Stimulated activated effector memory CD8-positive, alpha-beta T cell treated with anti-CD3 and anti-CD28 coated beads, Interleukin-12 subunit alpha, Interleukin-12 subunit beta, amount 100 ng/mL, for 72 hours (primary cell): Measurements from ENCODE around the gene IFT122.
"Not testable (repeated sequence)": the region's sequence is repeated elsewhere in the genome, so short reads cannot be mapped to it uniquely, and the experiment has no call there.

Source experiments
- ATAC-seq: fragments of 150-1000 bp; cut with Tn5 transposase; 2 replicates; pipeline ENCODE4 v1.10.0; 2021
- DNase-seq, 2 donors: peaks; one replicate each; pipeline ENCODE4 v3.0.0; 2021 to 2022; ENCODE audit warnings: low spot score in 2 of 2
- H3K27ac Mint-ChIP-seq: one replicate; pipeline ENCODE4 v1.8.0; 2022; ENCODE audit warnings: mild to moderate bottlenecking, mixed read lengths
- H3K36me3 Mint-ChIP-seq: one replicate; pipeline ENCODE4 v1.8.0; 2022; ENCODE audit warnings: mild to moderate bottlenecking, mixed read lengths
- H3K4me1 Mint-ChIP-seq: one replicate; pipeline ENCODE4 v1.8.0; 2022; ENCODE audit warnings: mixed read lengths
- H3K4me3 Mint-ChIP-seq: one replicate; pipeline ENCODE4 v1.8.0; 2022; ENCODE audit warnings: mild to moderate bottlenecking, mixed read lengths
- H3K9me3 Mint-ChIP-seq: one replicate; pipeline ENCODE4 v1.8.0; 2022; ENCODE audit warnings: mixed read lengths

IFT122 gene, protein sequence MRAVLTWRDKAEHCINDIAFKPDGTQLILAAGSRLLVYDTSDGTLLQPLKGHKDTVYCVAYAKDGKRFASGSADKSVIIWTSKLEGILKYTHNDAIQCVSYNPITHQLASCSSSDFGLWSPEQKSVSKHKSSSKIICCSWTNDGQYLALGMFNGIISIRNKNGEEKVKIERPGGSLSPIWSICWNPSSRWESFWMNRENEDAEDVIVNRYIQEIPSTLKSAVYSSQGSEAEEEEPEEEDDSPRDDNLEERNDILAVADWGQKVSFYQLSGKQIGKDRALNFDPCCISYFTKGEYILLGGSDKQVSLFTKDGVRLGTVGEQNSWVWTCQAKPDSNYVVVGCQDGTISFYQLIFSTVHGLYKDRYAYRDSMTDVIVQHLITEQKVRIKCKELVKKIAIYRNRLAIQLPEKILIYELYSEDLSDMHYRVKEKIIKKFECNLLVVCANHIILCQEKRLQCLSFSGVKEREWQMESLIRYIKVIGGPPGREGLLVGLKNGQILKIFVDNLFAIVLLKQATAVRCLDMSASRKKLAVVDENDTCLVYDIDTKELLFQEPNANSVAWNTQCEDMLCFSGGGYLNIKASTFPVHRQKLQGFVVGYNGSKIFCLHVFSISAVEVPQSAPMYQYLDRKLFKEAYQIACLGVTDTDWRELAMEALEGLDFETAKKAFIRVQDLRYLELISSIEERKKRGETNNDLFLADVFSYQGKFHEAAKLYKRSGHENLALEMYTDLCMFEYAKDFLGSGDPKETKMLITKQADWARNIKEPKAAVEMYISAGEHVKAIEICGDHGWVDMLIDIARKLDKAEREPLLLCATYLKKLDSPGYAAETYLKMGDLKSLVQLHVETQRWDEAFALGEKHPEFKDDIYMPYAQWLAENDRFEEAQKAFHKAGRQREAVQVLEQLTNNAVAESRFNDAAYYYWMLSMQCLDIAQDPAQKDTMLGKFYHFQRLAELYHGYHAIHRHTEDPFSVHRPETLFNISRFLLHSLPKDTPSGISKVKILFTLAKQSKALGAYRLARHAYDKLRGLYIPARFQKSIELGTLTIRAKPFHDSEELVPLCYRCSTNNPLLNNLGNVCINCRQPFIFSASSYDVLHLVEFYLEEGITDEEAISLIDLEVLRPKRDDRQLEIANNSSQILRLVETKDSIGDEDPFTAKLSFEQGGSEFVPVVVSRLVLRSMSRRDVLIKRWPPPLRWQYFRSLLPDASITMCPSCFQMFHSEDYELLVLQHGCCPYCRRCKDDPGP

DNA sequence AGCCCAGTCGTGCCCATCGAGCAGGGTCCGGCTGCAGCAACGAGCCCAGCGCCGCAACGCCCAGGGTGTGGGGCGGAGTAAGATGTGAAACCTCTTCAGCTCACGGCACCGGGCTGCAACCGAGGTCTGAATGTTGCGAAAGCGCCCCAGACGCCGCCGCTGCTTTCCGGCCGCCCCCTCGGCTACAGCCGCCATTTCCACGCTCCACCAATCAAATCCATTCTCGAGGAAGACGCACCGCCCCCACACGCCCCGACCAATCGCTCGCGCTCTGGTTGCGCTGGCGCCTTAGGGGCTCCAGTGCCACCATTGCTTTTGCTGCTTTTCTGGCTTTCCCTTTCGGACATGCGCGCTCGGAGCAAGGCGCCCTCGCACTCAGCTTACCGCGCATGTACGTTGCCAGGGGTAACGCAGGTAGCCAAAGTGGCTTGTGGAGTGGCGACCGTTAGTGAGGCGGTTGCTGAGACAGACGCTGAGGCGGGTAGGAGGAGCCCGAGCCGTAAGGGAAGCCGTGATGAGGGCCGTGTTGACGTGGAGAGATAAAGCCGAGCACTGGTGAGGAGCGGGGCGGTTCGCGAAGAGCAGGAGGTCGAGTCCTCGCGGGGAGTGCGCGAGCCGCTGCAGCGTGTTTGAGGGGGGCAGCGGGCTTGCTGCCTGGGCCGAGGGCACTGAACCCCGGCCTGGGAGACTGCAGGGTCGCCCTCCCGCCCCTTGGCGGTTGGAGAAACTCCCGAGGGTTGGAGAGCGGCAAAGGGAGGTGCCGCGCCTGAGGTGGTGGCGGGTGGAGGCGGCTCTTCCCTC, at the start of gene IFT122, which contains the start of gene MBD4:
Gene IFT122 (plus strand): TSS at position 408 of the 801 bp plus-strand sequence. CDS start 107 bp downstream, at position 515.
Gene MBD4 (minus strand): TSS at position 132 of the 801 bp plus-strand sequence. CDS start 115 bp downstream, at position 17.
- Mint-ChIP-seq H3K27ac (peak within 1 kb of the TSS; percentile 93), H3K4me3 (peak within 1 kb of the TSS; percentile 81)

DNA sequence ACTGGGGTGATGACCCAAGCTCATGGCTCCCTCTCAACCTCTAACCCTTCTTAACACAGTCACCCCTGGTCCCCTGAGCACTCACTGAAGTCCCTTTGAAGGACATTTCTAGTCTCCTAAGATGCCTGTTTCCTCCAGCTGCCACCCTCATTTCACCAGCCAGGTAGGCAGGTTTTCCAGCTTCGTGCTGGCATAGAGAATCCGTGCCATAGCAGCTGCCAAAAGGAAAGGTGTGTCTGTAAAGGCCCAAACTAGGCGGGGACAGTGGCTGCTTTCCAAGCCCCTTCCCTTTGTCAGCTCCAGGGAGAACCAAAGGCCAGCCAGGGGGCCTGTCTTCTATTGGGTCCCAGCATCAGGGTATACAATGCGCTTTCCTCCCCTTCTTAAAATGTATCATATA, 48.4 kb upstream of the IFT122 start:
- Mint-ChIP-seq H3K36me3 (peaks cover 83% of the 10 kb centered on the region), H3K4me1 (peaks cover 14% of the 10 kb centered on the region), H3K27ac (peak overlapping the region; percentile 82)
- not testable (repeated sequence) for DNase-seq, H3K4me3 Mint-ChIP-seq, H3K9me3 Mint-ChIP-seq, ATAC-seq

More for the DNA sequence above, at the start of gene IFT122, which contains the start of gene MBD4:
- no peaks in the 10 kb centered on the region for H3K9me3 Mint-ChIP-seq
- peaks cover 55% of the 10 kb centered on the region for H3K4me1 Mint-ChIP-seq
- DNase-seq (peak; percentile 92 to 99), ATAC-seq (peak; percentile 94)
- peaks cover 48% of the 10 kb centered on the region for H3K36me3 Mint-ChIP-seq

GRCh38 chr3:129392106-129392887, 47.7 kb upstream of the IFT122 start:
- peak; percentile 4 for ATAC-seq
- DNase-seq, H3K9me3 Mint-ChIP-seq, H3K4me3 Mint-ChIP-seq: not testable (repeated sequence)
- peaks cover 83% of the 10 kb centered on the region for H3K36me3 Mint-ChIP-seq
- peak overlapping the region; percentile 56 for H3K27ac Mint-ChIP-seq
- peaks cover 18% of the 10 kb centered on the region for H3K4me1 Mint-ChIP-seq

- no peak overlapping the region for H3K4me3 Mint-ChIP-seq
- peaks cover 27% of the 10 kb centered on the region for H3K4me1 Mint-ChIP-seq
- DNase-seq (no peak), ATAC-seq (no peak)
- H3K9me3 Mint-ChIP-seq, result no peaks in the 10 kb centered on the region
- H3K27ac Mint-ChIP-seq, result no peak overlapping the region
- peaks cover 81% of the 10 kb centered on the region for H3K36me3 Mint-ChIP-seq
Observed at GRCh38 chr3:129393271-129393670, 46.8 kb upstream of the IFT122 start.

DNA sequence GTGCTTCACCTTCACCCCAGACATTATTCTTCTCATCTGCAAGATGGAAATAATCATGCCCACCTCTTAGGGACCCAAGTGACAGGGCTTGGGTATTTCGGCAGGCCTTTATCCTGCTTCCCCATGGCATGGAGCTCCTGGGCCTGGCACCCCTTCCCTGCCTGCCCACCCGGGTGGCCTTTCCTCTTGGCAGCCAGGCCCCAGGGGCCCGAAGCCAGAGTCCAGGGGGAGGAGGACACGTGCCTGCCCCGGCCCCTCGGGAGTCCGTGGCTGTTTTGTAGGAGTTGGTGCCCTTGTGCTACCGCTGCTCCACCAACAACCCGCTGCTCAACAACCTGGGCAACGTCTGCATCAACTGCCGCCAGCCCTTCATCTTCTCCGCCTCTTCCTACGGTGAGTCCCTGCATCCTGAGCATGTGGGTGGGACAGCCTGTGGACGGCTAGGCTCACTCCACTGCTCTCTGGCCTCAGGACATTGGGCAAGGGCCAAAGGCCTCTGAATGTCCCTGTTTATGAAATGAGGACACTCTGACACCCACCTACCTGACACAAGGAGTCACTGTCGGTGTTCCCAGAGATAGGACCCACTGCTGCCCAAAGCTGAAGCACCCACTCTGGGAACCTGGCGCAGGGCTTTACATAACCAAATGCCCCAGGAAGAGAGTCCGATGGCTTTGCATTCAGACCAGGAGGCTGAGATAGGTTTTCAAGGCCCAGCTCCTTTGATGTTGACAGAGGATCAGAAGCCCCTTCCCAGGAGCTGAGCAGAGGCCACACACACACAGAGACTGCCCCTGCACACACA, 46.1 kb upstream of the IFT122 start:
- Mint-ChIP-seq H3K36me3 (peaks cover 79% of the 10 kb centered on the region), H3K4me1 (peaks cover 33% of the 10 kb centered on the region)
- not testable (repeated sequence) for H3K4me3 Mint-ChIP-seq, ATAC-seq, DNase-seq, H3K9me3 Mint-ChIP-seq, H3K27ac Mint-ChIP-seq

- H3K27ac Mint-ChIP-seq, result peak overlapping the region; percentile 98
- H3K4me1 Mint-ChIP-seq, result peaks cover 33% of the 10 kb centered on the region
- peak overlapping the region; percentile 92 for H3K4me3 Mint-ChIP-seq
- DNase-seq (peak in 1 of 2 donors; percentile 60), ATAC-seq (peak; percentile 43)
- no peaks in the 10 kb centered on the region for H3K9me3 Mint-ChIP-seq
- peaks cover 39% of the 10 kb centered on the region for H3K36me3 Mint-ChIP-seq
Observed at GRCh38 chr3:129398803-129399144, 41.2 kb upstream of the IFT122 start.

DNA sequence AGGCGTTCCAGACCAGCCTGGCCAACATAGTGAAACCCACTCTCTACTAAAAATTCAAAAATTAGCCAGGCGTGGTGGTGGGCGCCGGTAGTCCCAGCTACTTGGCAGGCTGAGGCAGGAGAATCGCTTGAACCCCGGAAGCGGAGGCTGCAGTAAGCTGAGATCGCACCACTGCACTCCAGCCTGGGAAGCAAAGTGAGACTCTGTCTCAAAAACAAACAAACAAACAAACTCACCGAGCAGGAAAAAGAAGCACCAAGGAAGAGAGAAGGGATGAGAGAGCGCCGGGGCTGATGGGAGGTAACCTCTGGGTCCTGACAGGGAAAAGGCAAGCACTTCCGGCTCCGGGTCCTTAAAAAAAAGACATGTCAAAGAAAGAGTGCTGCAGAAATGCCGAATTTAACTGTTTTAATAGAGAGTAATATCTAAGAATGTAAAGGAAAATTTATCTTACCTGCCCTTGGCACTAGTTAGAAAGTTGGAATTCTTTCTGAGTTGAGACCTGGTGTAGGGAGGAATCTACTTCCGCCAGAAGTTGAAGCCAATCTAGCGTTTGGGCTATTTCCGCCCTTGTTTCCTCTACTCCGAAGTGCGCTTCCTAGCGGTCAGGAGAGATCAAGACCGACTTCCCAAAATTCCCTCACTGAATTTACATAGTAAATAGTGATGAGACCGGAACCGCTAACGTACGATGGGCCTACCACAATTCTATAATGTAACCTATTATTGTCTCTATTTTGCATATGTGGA, 40.7 kb upstream of the IFT122 start:
- Mint-ChIP-seq H3K27ac (peak overlapping the region; percentile 98), H3K4me3 (peak overlapping the region; percentile 92), H3K36me3 (peaks cover 35% of the 10 kb centered on the region), H3K4me1 (peaks cover 33% of the 10 kb centered on the region), H3K9me3 (no peaks in the 10 kb centered on the region)
- DNase-seq (peak; percentile 38 to 82), ATAC-seq (peak; percentile 81)

DNA sequence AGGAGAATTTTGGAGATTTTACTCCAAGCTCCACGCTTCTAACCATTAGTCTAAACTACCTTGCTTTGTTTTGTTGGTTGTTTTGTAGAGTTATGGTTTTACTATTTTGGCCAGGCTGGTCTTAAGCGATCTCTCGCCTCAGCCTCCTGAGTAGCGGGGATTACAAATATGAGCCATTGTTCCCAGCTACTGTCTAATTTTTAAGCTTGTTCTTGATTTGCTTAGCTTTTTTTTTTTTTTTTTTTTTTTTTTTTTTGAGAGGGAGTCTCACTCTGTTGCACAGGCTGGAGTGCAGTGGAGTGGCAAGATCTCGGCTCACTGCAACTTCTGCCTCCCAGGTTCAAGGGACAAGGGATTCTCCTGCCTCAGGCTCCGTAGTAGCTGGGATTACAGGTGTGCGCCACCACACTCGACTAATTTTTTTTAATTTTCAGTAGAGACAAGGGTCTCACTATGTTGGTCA, 40.1 kb upstream of the IFT122 start:
- ATAC-seq (peak; percentile 36), DNase-seq (no peak)
- Mint-ChIP-seq H3K4me3 (peak overlapping the region; percentile 92), H3K4me1 (peaks cover 28% of the 10 kb centered on the region), H3K9me3 (no peaks in the 10 kb centered on the region), H3K36me3 (peaks cover 29% of the 10 kb centered on the region), H3K27ac (peak overlapping the region; percentile 98)

GRCh38 chr3:129402210-129402609, 37.8 kb upstream of the IFT122 start:
- peaks cover 6% of the 10 kb centered on the region for H3K36me3 Mint-ChIP-seq
- H3K4me3 Mint-ChIP-seq, result no peak overlapping the region
- no peaks in the 10 kb centered on the region for H3K9me3 Mint-ChIP-seq
- DNase-seq (no peak), ATAC-seq (no peak)
- no peak overlapping the region for H3K27ac Mint-ChIP-seq
- peaks cover 16% of the 10 kb centered on the region for H3K4me1 Mint-ChIP-seq

GRCh38 chr3:129402616-129403015, 37.4 kb upstream of the IFT122 start:
- H3K36me3 Mint-ChIP-seq, result peaks cover 2% of the 10 kb centered on the region

DNA sequence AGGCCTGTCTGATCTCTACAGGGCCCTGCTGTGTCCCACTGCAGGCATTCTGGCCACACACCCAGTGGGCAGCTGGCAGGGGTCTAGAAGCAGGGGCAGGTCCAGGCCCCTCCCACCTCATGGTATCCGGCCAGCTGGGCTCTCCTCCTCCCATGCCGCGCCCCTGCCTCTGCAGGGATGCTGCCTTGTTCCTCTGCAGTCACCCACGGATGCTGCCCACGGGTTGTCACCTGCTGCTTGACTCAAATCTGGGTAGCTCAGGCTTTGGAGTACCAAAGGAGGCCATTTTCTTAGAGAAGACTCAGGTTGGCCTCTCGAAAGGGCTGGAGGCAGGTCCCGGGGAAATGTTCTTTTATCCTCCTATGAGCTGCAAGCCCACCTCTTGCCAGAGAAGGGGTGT, 36.6 kb upstream of the IFT122 start:
- ATAC-seq (no peak), DNase-seq (no peak)
- Mint-ChIP-seq H3K9me3 (no peaks in the 10 kb centered on the region), H3K4me1 (peaks cover 4% of the 10 kb centered on the region), H3K36me3 (no peaks in the 10 kb centered on the region), H3K4me3 (no peak overlapping the region), H3K27ac (no peak overlapping the region)

More at GRCh38 chr3:129402616-129403015, 37.4 kb upstream of the IFT122 start:
- no peak for DNase-seq
- Mint-ChIP-seq H3K4me3 (no peak overlapping the region), H3K9me3 (no peaks in the 10 kb centered on the region), H3K27ac (no peak overlapping the region), H3K4me1 (peaks cover 12% of the 10 kb centered on the region)
- ATAC-seq, result no peak

DNA sequence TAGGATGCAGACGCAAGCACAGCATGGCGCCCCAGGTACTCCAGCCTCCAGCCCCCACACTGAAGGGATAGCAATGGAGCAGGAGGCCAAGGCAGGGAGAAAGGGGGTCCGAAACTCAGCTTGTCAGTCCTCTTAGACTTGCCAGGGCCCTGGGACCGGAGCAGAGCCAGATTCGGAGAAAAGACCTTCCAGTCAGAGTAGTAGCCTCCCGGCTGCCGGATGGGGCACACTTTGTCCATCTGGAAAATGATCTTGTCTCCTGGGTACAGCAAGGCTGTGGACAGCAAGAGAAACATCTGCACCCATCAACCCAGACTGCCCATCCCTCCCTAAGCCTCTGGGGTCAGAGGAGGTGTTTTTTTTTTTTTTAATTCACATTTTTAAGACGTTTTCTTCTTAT, 35.9 kb upstream of the IFT122 start:
- H3K36me3 Mint-ChIP-seq, result no peaks in the 10 kb centered on the region
- no peak overlapping the region for H3K4me3 Mint-ChIP-seq
- ATAC-seq, result no peak
- DNase-seq, result no peak
- H3K4me1 Mint-ChIP-seq, result no peaks in the 10 kb centered on the region
- no peak overlapping the region for H3K27ac Mint-ChIP-seq
- no peaks in the 10 kb centered on the region for H3K9me3 Mint-ChIP-seq
